Smooth muscle cell of the brain vasculature (primary cell): ENCODE results near the gene LHFPL6.

ENCODE experiments used
- DNase-seq: peaks from one replicate; pipeline ENCODE4 v3.0.0-alpha.2; 2012; ENCODE audit warnings: low read depth, low spot score

The LHFPL6 gene

GRCh38 chr13:39311619-39312018 is 291.4 kb downstream of the LHFPL6 start:
- DNase-seq = no peak

DNA sequence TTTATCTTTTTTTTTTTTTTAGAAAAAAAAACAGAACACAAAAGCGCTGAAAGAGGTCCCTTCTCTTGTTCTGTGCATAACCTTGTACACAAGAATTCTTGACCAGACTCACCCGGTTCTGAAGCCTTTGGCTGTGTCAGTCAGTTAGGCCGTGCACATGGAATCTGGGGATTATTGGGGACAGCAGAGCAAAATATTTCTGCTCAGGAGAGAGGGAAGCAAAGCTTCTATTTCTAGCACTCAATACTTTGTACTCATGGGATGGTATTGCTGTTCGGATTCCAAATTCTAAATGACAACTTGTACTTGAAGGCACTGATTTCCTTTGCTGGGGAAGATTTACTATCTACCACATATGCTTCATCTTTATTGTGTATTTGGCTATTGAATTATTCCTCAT is 292.0 kb downstream of the LHFPL6 start:
- no peak for DNase-seq

GRCh38 chr13:39306639-39307589 is 296.1 kb downstream of the LHFPL6 start:
- DNase-seq = no peak

DNA sequence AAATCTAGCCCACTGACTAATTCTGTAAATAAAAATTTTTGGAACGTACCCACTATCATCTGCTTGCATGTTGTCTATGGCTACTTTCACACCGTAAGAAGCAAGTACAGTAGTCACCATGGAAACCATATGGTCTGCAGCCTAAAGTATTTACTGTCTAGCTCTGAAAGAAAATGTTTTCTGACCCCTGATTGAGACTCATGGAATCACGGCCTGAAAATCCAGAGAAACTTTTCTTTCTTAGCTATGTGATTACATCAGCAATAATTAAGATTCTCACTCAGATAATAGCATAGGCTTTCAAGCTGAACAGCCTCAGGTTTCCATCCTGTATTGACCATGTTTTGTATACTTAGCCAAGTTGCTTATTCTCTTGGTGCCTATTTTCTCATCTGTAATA is 300.2 kb downstream of the LHFPL6 start:
- no peak for DNase-seq

GRCh38 chr13:39298951-39299350 is 304.0 kb downstream of the LHFPL6 start:
- no peak for DNase-seq

- DNase-seq = no peak
Observed at GRCh38 chr13:39297664-39298171, 305.3 kb downstream of the LHFPL6 start.

DNA sequence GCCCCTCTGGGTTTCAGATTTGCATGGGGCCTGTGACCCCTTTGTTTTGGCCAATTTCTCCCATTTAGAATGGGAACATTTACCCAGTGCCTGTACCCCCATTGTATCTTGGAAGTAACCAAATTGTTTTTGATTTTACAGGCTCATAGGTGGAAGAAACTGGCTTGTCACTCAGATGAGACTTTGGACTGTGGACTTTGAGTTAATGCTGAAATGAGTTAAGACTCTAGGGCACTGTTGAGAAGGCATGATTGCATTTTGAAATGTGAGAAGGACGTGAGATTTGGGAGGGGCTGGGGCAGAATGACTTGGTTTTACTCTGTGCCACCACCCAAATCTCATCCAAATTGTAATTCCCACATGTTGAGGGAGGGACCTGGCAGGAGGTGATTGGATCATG is 306.0 kb downstream of the LHFPL6 start:
- no peak for DNase-seq

DNA sequence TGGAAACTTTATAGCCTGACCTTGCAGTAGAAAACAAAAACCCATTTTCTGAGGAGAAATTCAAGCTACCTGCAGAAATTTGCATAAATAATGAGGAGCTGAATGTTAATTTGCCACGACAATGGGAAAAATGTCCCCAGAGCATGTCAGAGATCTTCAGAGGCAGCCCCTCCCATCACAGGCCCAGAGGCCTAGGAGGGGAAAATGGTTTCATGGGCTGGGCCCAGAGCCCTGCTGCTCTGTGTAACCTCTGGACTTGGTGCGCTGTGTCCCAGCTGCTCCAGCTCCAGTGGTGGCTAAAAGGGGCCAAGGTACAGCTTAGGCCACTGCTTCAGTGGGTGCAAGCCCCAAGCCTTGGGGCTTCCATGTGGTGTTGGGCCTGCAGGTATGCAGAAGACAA is 306.8 kb downstream of the LHFPL6 start:
- DNase-seq = no peak
